Hepatocyte (in vitro differentiated cells): Measurements from ENCODE around the gene EPHB1. TPM values are rescaled to one million over a fixed set of nuclear protein-coding genes. Genes with fewer than 3 reads are reported as not detected.

Source experiments
- DNase-seq: peaks from one replicate; pipeline ENCODE4 v3.0.0-alpha.2; 2016; ENCODE audit warnings: low spot score
- H2AFZ ChIP-seq: fragments of 200-600 bp; sonication (generic); 2 replicates; pipeline ENCODE4 v1.6.0; 2016; ENCODE audit warnings: antibody characterized with exemption, mild to moderate bottlenecking
- H3K27ac ChIP-seq: fragments of 200-600 bp; sonication (generic); 2 replicates; pipeline ENCODE4 v1.5.1; 2016; ENCODE audit warnings: mild to moderate bottlenecking
- H3K27me3 ChIP-seq: fragments of 200-600 bp; sonication (generic); 2 replicates; pipeline ENCODE4 v1.6.1; 2016
- H3K36me3 ChIP-seq: fragments of 200-600 bp; sonication (generic); replicated peaks from 2 replicates; pipeline ENCODE4 v1.5.1; 2016; ENCODE audit warnings: low read depth; ENCODE audit not compliant: insufficient read depth
- H3K4me1 ChIP-seq: fragments of 200-600 bp; sonication (generic); 2 replicates; pipeline ENCODE4 v1.5.1; 2016; ENCODE audit warnings: mild to moderate bottlenecking, moderate library complexity; ENCODE audit not compliant: insufficient read depth
- H3K4me2 ChIP-seq: fragments of 200-600 bp; sonication (generic); 2 replicates; pipeline ENCODE4 v1.6.0; 2016
- H3K4me3 ChIP-seq: fragments of 200-600 bp; sonication (generic); 2 replicates; pipeline ENCODE4 v1.5.1; 2016; ENCODE audit warnings: mild to moderate bottlenecking
- H3K79me2 ChIP-seq: fragments of 200-600 bp; sonication (generic); 2 replicates; pipeline ENCODE4 v1.6.0; 2017; ENCODE audit warnings: mild to moderate bottlenecking
- H3K9me2 ChIP-seq: fragments of 200-600 bp; sonication (generic); replicated peaks from 2 replicates; pipeline ENCODE4 v1.6.0; 2017; ENCODE audit warnings: mild to moderate bottlenecking; ENCODE audit not compliant: insufficient read depth
- H3K9me3 ChIP-seq: fragments of 200-600 bp; sonication (generic); 2 replicates; pipeline ENCODE4 v1.5.1; 2016; ENCODE audit warnings: low read depth, mild to moderate bottlenecking
- H4K20me1 ChIP-seq: fragments of 200-600 bp; sonication (generic); 2 replicates; pipeline ENCODE4 v1.6.0; 2016; ENCODE audit warnings: mild to moderate bottlenecking; ENCODE audit not compliant: insufficient read depth, poor library complexity, severe bottlenecking
- CTCF ChIP-seq: fragments of 200-600 bp; sonication (generic); IDR thresholded peaks from 2 replicates; pipeline ENCODE4 v1.5.1; 2016; ENCODE audit warnings: antibody characterized with exemption, mild to moderate bottlenecking; ENCODE audit not compliant: poor library complexity
- EZH2 ChIP-seq: fragments of 200-600 bp; sonication (generic); IDR thresholded peaks from 2 replicates; pipeline ENCODE4 v1.6.1; 2016; ENCODE audit warnings: antibody characterized with exemption, mild to moderate bottlenecking, borderline replicate concordance
- EZH2phosphoT487 ChIP-seq: fragments of 200-600 bp; sonication (generic); IDR thresholded peaks from one replicate; pipeline ENCODE4 v1.6.1; 2018; ENCODE audit warnings: antibody characterized with exemption, mild to moderate bottlenecking, low read depth, moderate library complexity; ENCODE audit not compliant: unreplicated experiment, severe bottlenecking
- WGBS: methylation state at CpG from one replicate; pipeline ENCODE4 v1.1.6; 2016; ENCODE audit warnings: low lambda C conversion rate; ENCODE audit errors: missing lambda C conversion rate; 5-methylcytosine and 5-hydroxymethylcytosine counted together
- polyA plus RNA-seq: library from polyadenylated mRNA; unstranded; fragments of >200 nt; fragmentation: Nextera tagmentation; extraction: Ambion mirVana; gene quantifications from 2 replicates; pipeline ENCODE4 v1.2.1, GENCODE V29; 2016
- total RNA-seq: library from RNA; depleted of rRNA; stranded (reverse); fragments of >200 nt; gene quantifications from 2 replicates; pipeline ENCODE4 v1.2.3, GENCODE V29; 2014

The EPHB1 gene
- total and polyA plus RNA-seq, 2 experiments from 2014 or later, result 3.3 to 5.6 TPM

DNA sequence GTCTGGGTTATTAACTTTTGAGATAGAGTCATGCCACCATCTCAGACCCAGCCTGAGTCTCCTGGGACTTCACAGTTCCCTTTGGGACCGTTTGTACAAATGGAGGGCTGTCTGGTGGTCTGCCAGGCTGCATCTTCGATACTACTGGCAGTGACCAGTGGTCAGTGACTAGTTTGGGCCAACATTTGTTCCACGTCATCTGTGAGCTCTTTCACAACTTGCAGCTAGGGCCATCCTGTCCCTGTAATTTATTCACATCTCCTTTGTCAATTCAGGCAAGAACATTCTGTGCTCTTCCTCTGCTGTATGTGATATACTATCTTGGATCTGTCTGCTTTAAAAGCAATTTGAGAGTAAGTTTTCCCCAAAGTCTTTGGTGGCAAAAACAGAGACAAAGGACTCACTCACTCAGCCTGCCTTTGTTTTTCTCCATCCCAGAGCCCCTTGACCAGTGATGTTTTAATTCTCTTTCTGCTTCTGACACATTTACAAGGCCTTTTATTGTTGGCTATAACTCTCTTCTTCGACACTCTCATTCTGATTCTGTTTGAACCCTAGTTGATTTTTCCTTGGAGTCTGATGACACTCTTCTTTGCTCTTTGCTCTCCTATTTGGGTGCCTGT is 353.4 kb downstream of the EPHB1 start:
- Histone ChIP-seq H3K4me3 (no peak overlapping the region), H2AFZ (no peak overlapping the region), H3K4me1 (no peaks in the 10 kb centered on the region), H3K9me3 (no peaks in the 10 kb centered on the region), H3K27me3 (no peaks in the 10 kb centered on the region), H3K36me3 (no peaks in the 10 kb centered on the region), H3K4me2 (no peak overlapping the region), H4K20me1 (no peaks in the 10 kb centered on the region), H3K9me2 (no peaks in the 10 kb centered on the region), H3K79me2 (no peaks in the 10 kb centered on the region), H3K27ac (no peak overlapping the region)
- DNase-seq, result no peak
- TF ChIP-seq EZH2phosphoT487 (no peak), EZH2 (no peak), CTCF (no peak)
- 82% methylated on average over 4 of the region's 4 CpGs for WGBS

- Histone ChIP-seq H3K9me3 (no peaks in the 10 kb centered on the region), H3K4me1 (no peaks in the 10 kb centered on the region), H3K4me2 (no peak overlapping the region), H3K27me3 (no peaks in the 10 kb centered on the region), H3K36me3 (no peaks in the 10 kb centered on the region), H3K4me3 (no peak overlapping the region), H3K9me2 (no peaks in the 10 kb centered on the region), H3K79me2 (no peaks in the 10 kb centered on the region), H3K27ac (no peak overlapping the region), H4K20me1 (no peaks in the 10 kb centered on the region), H2AFZ (no peak overlapping the region)
- no peak for DNase-seq
- no peak for TF ChIP-seq EZH2phosphoT487
- no peak for TF ChIP-seq CTCF
- no peak for TF ChIP-seq EZH2
- WGBS, result 89% methylated on average over 12 of the region's 12 CpGs
Observed at GRCh38 chr3:135149707-135150681, 354.9 kb downstream of the EPHB1 start.

GRCh38 chr3:135154186-135154585 is 359.1 kb downstream of the EPHB1 start:
- TF ChIP-seq CTCF, result no peak
- no peak for TF ChIP-seq EZH2
- no peak for TF ChIP-seq EZH2phosphoT487
- Histone ChIP-seq H3K4me2 (no peak overlapping the region), H3K9me2 (no peaks in the 10 kb centered on the region), H3K9me3 (no peaks in the 10 kb centered on the region), H3K36me3 (no peaks in the 10 kb centered on the region), H3K4me3 (no peak overlapping the region), H3K27me3 (no peaks in the 10 kb centered on the region), H2AFZ (no peak overlapping the region), H3K4me1 (no peaks in the 10 kb centered on the region), H3K27ac (no peak overlapping the region), H4K20me1 (no peaks in the 10 kb centered on the region), H3K79me2 (no peaks in the 10 kb centered on the region)
- 96% methylated on average over 2 of the region's 2 CpGs for WGBS
- DNase-seq, result no peak
